Measurements from ENCODE around the gene CENPN.

The CENPN gene

DNA sequence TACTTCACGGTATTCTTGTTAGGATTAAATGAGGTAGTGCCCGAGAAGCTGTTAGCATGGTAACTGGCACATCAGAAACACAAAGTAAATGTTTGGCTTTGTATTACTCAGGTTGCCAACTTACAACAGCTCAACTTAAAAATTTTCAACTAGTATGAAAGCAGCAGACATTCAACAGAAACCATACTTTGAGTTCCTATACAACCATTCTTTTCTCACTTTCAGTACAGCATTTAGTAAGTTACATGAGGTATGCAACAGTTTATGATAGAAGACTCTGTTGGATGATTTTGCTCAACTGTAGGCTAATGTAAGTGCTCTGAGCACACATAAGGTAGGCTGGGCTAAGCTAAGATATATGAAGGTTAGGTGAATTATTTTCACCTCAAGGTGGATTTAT is 7.7 kb downstream of the CENPN start:
- no peak for FAIRE-seq
- DNase-seq (ENCODE audit: extremely low spot score, insufficient read length, low read depth): no peak

DNA sequence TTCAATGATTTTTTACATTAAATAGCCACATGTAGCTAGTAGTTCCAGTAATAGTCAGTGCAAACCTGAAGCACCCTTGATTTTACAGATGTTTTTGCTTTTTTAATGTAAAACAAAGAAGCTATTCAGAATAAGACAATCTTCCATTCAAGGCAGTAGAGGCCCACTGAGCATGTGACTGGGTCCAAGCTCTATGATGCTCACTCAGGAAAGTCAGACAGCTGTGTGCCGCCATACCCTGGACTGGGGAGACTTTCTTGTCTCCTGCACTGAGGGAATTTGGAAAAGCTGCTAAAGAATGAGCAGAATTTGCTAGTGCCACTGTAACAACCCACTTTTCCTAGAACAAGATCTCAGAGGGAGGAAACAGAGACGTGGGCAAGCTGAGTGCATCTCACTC is 11.5 kb downstream of the CENPN start:
- DNase-seq (ENCODE audit: extremely low spot score, insufficient read length, low read depth) (no peak), FAIRE-seq (no peak)

- FAIRE-seq (no peak), DNase-seq (ENCODE audit: extremely low spot score, insufficient read length, low read depth) (no peak)
Measured at GRCh38 chr16:81026429-81026828, 19.4 kb downstream of the CENPN start.

- FAIRE-seq (no peak), DNase-seq (ENCODE audit: extremely low spot score, insufficient read length, low read depth) (no peak)
Measured at GRCh38 chr16:81029930-81030604, 23.1 kb downstream of the CENPN start.

DNA sequence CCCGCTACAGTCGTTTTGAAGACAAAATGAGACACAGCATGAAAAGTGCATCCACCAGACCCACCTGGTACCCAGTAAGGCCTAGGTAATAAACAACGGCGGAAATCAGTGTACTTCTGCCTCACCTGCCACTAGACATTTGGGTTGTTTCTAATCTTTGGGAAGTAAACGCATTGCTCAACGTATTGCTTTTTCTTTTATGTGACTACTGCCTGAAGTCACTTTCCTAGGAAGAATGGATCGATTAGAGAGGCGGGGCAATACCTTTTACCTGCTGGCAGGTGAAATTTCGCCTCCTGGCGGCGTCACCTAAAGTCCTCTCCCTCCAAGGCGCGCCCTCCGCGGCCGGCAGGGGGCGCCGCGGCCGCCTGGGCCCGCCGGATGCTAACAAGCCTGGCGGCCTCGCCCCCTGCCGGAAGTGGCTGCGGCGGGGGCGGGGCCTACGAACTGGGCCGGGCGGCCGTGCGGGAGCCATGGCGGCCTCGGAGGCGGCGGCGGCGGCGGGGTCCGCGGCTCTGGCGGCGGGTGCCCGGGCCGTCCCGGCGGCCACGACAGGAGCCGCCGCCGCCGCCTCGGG is 28.5 kb downstream of the CENPN start, which contains the start of gene ATMIN:
ATMIN (plus strand) TSS at position 445 of the 577 bp plus-strand sequence; CDS start at position 474, 29 bp downstream.
- DNase-seq (ENCODE audit: extremely low spot score, insufficient read length, low read depth): peak; percentile 94
- peak; percentile 72 for FAIRE-seq

DNA sequence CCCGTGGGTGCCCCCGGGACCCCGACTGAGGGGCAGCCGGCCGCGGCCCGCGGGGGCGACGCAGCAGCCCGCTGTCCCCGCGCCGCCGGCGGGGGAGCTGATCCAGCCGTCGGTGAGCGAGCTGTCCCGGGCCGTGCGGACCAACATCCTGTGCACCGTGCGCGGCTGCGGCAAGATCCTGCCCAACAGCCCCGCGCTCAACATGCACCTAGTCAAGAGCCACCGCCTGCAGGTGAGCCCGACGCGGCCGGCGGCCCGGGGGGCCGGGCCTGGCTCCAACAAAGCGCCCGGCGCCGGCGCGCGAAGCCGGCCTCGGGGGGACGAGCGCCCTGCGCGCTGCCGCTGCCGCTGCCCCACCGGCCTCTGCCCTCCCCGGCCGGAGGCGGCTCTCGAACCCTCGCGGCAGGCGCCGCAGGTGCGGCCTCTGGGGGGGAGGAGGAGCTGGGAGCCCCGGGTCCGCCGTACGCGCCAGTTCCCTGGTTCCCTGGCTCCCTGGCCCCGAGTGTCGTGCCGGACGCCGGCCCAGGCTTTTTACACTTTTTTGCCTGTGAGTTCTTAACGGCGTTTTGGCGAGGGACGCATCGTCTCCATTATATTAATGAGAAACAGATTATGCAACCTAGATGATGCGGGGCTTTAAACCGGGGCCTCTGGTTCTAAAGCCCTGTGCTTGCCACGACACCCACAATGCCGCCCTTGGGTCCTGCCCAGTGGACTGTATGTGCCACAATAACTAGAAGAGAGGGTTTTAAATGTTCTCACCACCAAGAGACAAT is 29.1 kb downstream of the CENPN start:
- FAIRE-seq: no peak
- DNase-seq (ENCODE audit: extremely low spot score, insufficient read length, low read depth): peak; percentile 12

GRCh38 chr16:81036751-81037350 is 29.8 kb downstream of the CENPN start:
- DNase-seq (ENCODE audit: extremely low spot score, insufficient read length, low read depth): no peak
- FAIRE-seq: no peak

DNA sequence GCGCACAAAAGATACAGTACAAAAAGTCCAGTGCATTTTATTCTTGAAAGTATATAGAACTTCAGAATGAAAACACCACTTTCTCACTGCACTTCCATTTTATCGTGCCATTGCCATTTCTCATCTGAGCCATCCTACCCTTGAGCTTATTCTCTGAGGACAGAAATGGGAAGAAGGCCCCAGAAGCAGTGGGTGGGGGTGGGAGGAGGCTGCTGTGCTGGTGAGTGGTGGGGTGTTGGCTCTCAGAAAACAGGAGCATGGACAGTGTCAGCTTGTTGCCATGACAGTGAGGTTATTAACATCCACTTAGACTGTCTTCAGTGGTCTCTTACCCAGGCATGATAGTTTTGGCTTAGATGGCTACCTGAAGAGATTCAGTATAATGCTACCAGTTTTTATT is 33.1 kb downstream of the CENPN start:
- no peak for FAIRE-seq
- no peak for DNase-seq (ENCODE audit: extremely low spot score, insufficient read length, low read depth)

GRCh38 chr16:81040842-81041241 is 33.8 kb downstream of the CENPN start:
- FAIRE-seq (no peak), DNase-seq (ENCODE audit: extremely low spot score, insufficient read length, low read depth) (no peak)

GRCh38 chr16:81041696-81042095 is 34.7 kb downstream of the CENPN start:
- no peak for FAIRE-seq
- DNase-seq (ENCODE audit: extremely low spot score, insufficient read length, low read depth): no peak

DNA sequence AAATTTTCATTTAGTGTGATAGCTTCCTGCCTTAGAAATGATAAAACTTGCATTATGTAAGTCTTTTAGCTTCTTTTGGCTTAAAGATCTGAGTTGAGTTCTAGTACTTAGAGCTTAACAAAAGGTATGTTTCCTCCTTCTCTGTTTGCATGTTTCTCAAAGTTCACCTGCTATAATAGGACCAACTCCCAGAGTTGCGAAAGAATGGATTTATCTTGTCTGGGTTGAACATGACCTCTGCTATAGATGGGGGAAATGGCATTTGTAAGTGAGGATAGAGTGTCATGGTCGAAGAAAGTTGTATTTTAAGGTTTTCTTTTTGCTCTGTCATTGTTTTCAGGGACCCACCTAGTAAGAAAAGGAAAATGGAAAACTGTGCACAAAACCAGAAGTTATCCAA is 35.8 kb downstream of the CENPN start:
- FAIRE-seq (no peak), DNase-seq (ENCODE audit: extremely low spot score, insufficient read length, low read depth) (no peak)

- no peak for DNase-seq (ENCODE audit: extremely low spot score, insufficient read length, low read depth)
- no peak for FAIRE-seq
Measured at GRCh38 chr16:81053761-81054160, 46.7 kb downstream of the CENPN start.

DNA sequence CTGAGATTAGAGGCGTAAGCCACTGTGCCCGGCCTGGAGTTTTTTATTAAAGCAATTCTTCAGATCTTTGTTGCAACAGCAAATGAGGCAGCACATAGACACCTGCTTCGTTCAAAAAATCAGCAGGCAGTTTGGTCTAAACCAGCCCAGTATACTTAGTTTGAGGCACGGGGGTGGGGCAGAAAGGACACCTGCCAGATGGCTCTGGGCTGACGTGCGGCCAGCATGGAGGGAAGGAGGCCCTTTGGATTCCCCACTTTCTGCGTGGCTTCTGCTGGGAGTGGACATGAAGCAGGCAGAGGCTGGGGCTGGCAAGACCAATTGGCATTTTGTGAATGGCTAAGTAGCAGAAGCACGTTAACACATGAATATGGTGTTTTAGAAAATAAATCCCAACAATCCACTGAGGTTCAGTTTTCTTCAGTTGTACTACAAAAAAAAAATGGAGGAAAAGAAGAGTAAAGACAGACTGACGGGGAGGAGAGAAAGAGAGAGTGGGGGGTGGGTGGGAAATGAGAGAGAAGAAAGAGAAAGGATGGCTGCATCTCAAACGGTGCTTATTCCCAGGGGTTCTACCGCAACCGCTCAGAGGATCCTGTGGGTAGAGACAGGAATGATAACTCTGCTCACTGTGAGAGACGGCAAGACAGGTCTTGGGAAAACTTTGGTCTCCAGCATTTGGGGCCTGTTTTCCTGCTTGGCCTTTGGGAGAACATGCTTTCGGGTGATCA is 53.7 kb downstream of the CENPN start:
- DNase-seq (ENCODE audit: extremely low spot score, insufficient read length, low read depth) (no peak), FAIRE-seq (no peak)

GRCh38 chr16:81061307-81061640 is 54.3 kb downstream of the CENPN start:
- DNase-seq (ENCODE audit: extremely low spot score, insufficient read length, low read depth) (no peak), FAIRE-seq (no peak)

GRCh38 chr16:81061871-81062608 is 55.0 kb downstream of the CENPN start:
- DNase-seq (ENCODE audit: extremely low spot score, insufficient read length, low read depth) (no peak), FAIRE-seq (no peak)

DNA sequence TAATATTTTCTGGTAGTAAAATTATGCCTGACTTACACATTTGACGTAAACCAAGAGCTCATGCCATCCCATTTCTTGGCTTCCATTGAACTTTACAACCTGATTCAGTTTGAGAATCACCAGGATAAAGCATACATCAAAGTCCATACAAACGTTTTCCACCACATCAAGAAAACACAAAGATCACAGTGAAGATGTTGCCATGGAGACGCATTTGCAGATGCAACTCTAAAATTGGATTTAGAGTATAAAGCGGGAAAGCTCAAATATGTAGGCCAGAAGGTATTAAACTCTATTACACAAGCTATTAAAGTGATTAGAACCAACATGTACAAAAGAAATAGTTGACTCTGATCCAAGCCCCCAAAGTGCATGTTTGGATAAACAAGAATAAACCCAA is 59.7 kb downstream of the CENPN start:
- FAIRE-seq: no peak

DNA sequence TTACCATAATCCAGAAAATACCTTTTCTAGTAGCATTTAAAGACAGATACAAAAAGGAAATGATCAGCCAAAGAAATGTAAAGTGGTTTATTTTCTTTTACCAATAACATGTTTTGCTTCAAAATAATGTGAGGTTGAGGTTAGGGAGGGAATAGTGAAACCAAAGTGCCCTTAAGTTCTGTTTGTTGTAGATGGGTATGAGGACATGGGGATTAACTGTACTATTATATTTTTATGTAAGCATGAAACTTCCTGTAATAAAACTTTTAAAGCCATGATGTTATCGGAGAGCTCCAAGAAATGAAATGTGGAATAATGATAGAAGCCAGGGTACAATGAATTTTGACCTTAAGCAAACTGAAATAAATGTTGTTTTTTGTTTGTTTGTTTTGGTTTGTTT is 60.2 kb downstream of the CENPN start:
- DNase-seq (ENCODE audit: extremely low spot score, insufficient read length, low read depth) (no peak), FAIRE-seq (no peak)

More for the DNA sequence above, 59.7 kb downstream of the CENPN start:
- no peak for DNase-seq (ENCODE audit: extremely low spot score, insufficient read length, low read depth)

GRCh38 chr16:81069063-81069462 is 62.0 kb downstream of the CENPN start:
- DNase-seq (ENCODE audit: extremely low spot score, insufficient read length, low read depth): no peak
- no peak for FAIRE-seq

DNA sequence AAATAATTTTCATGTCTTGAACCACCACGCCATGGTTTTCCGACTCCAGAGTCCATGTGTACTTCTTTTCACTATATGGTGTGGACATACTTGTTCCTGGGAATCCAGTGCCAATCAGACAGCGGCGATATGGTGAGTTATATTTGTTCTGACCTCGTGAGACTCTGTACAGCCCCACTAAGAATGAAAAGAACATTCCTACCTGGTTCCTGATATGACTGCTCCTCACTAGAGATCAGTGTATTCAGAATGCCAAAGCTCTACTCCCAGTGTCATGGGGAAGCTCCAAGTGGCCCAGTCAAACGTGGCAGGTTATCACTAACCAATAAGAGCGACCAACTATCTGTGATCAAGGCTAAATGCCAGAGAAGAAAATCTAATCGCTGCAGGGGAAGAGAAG is 64.0 kb downstream of the CENPN start:
- FAIRE-seq (no peak), DNase-seq (ENCODE audit: extremely low spot score, insufficient read length, low read depth) (no peak)

DNA sequence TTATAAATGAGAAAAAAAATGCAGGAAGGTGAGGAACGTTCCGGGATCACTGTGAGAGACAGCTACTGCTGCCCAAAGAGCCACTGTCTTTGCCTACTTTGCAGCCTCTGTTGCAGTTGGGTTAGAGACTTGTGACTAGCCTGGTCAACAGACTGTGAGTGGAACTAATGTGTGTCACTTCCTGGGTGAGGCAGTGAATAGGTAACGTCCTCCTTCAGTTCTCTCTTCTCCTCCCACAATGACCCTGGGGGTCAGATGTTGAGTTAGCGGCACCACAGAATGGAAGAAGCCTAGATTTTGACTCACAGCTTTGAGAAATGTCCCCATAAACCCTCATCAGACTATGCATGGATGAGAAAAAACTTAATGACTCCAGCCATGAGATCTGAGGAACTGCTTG is 64.8 kb downstream of the CENPN start:
- no peak for FAIRE-seq
- DNase-seq (ENCODE audit: extremely low spot score, insufficient read length, low read depth): no peak
